K562 (cell line): ENCODE data around the gene PARPBP. TPM values are rescaled to one million over a fixed set of nuclear protein-coding genes. Genes with fewer than 3 reads are reported as not detected.
A peak's percentile ranks its signal among the peaks of the same experiment; 100 is the strongest.

ENCODE experiments used
- CHD1 ChIP-seq: fragments of 200-600 bp; sonication (generic); IDR thresholded peaks from one replicate; pipeline ENCODE4 v1.6.1; 2012; ENCODE audit warnings: mild to moderate bottlenecking, moderate library complexity, low read length, inconsistent platforms
- EGR1 ChIP-seq: fragments of 450-650 bp; conservative IDR thresholded peaks from 2 replicates; pipeline ENCODE4 v1.6.1; 2017; ENCODE audit warnings: mild to moderate bottlenecking
- ELF2 ChIP-seq: fragments of 250-450 bp; sonication (Bioruptor Pico); IDR thresholded peaks from 2 replicates; pipeline ENCODE4 v1.5.0; 2021; ENCODE audit warnings: mild to moderate bottlenecking
- ESRRB ChIP-seq: fragments of 250-450 bp; sonication (Bioruptor Pico); IDR thresholded peaks from 2 replicates; pipeline ENCODE4 v1.5.0; 2020; ENCODE audit warnings: mild to moderate bottlenecking, moderate library complexity, borderline replicate concordance
- ILK ChIP-seq: fragments of 450-650 bp; IDR thresholded peaks from 2 replicates; pipeline ENCODE4 v1.6.1; 2016; ENCODE audit warnings: missing genetic modification characterization, low read depth, mild to moderate bottlenecking, missing compliant biosample characterization, moderate library complexity, borderline replicate concordance
- KAT8 ChIP-seq: fragments of 450-650 bp; IDR thresholded peaks from 2 replicates; pipeline ENCODE4 v1.6.1; 2016; ENCODE audit warnings: low read depth, mild to moderate bottlenecking
- MBD2 ChIP-seq: sonication (generic); IDR thresholded peaks from 2 replicates; pipeline ENCODE4 v1.6.1; 2016; ENCODE audit warnings: low read depth, borderline replicate concordance
- MGA ChIP-seq: fragments of 450-650 bp; IDR thresholded peaks from 2 replicates; pipeline ENCODE4 v1.6.1; 2016; ENCODE audit warnings: mild to moderate bottlenecking, moderate library complexity
- PHF8 ChIP-seq: fragments of 200-600 bp; sonication (generic); IDR thresholded peaks from 2 replicates; pipeline ENCODE4 v1.6.1; 2012; ENCODE audit warnings: mixed run types, mild to moderate bottlenecking, inconsistent platforms, low read length, moderate library complexity, borderline replicate concordance
- RAD21 ChIP-seq, 2 experiments: fragments of 250-450 bp in 1 of 2; fragments of 450-650 bp in 1 of 2; sonication (Bioruptor Pico) in 1 of 2; formaldehyde crosslinking in 1 of 2; IDR thresholded peaks in 1 of 2; conservative IDR thresholded peaks in 1 of 2; 2 replicates each; pipeline versions ENCODE4 v1.4.0 to v1.8.0; 2020 to 2022; ENCODE audit warnings: mild to moderate bottlenecking in 2 of 2, moderate library complexity in 1 of 2
- SMAD3 ChIP-seq: fragments of 450-650 bp; formaldehyde crosslinking; conservative IDR thresholded peaks from 2 replicates; pipeline ENCODE4 v1.4.0; 2020; ENCODE audit warnings: mild to moderate bottlenecking
- SMARCC2 ChIP-seq: fragments of 450-650 bp; IDR thresholded peaks from 2 replicates; pipeline ENCODE4 v1.6.1; 2017; ENCODE audit warnings: antibody characterized with exemption, moderate library complexity, mild to moderate bottlenecking, low read depth
- TAF7 ChIP-seq: fragments of 450-650 bp; IDR thresholded peaks from 2 replicates; pipeline ENCODE4 v1.6.1; 2016; ENCODE audit warnings: missing genetic modification characterization, missing compliant biosample characterization
- TGIF2 ChIP-seq: sonication (generic); formaldehyde crosslinking; IDR thresholded peaks from 2 replicates; pipeline ENCODE4 v1.8.1; 2022; ENCODE audit warnings: mild to moderate bottlenecking, missing genetic modification reagents, moderate library complexity
- ZNF174 ChIP-seq: fragments of 250-450 bp; sonication (Bioruptor Pico); IDR thresholded peaks from 2 replicates; pipeline ENCODE4 v1.4.0; 2020; ENCODE audit warnings: mild to moderate bottlenecking
- ZNF253 ChIP-seq: fragments of 250-450 bp; sonication (Bioruptor Pico); conservative IDR thresholded peaks from 2 replicates; pipeline ENCODE4 v1.6.1; 2021; ENCODE audit warnings: mild to moderate bottlenecking
- ZNF408 ChIP-seq: fragments of 250-450 bp; sonication (Bioruptor Pico); IDR thresholded peaks from 2 replicates; pipeline ENCODE4 v1.4.0; 2020; ENCODE audit warnings: low read depth, mild to moderate bottlenecking, moderate library complexity
- polyA plus RNA-seq, 8 experiments: library from polyadenylated mRNA; depleted of rRNA in 4 of 8; stranded (reverse) in 5 of 8; unstranded in 3 of 8; fragments of >200 nt; fragmentation: Nextera tagmentation in 2 of 8; fragmentation: Illumina TruSeq in 1 of 8; extraction: Ambion mirVana in 2 of 8; extraction: Trizol in 1 of 8; gene quantifications; 2 replicates each; pipeline versions ENCODE4 v1.2.1 to v1.2.3, GENCODE V29; 2011 to 2014; ENCODE audit warnings: inconsistent platforms in 1 of 8, missing spikeins in 1 of 8
- total RNA-seq, 7 experiments: library from RNA; depleted of rRNA in 6 of 7; stranded (reverse); fragments of >200 nt in 6 of 7; fragmentation: Illumina TruSeq in 2 of 7; extraction: Trizol in 2 of 7; gene quantifications; 2 replicates each; pipeline versions ENCODE4 v1.2.1 to v1.2.3, GENCODE V29; 2011 to 2021; ENCODE audit warnings: low replicate concordance in 1 of 7

The PARPBP gene
- total and polyA plus RNA-seq, 9 of the 15 experiments (the other 6 are each of a cell fraction or from before 2014, with no cell fraction given) = 26.1 to 62.5 (median 49.0) TPM

DNA sequence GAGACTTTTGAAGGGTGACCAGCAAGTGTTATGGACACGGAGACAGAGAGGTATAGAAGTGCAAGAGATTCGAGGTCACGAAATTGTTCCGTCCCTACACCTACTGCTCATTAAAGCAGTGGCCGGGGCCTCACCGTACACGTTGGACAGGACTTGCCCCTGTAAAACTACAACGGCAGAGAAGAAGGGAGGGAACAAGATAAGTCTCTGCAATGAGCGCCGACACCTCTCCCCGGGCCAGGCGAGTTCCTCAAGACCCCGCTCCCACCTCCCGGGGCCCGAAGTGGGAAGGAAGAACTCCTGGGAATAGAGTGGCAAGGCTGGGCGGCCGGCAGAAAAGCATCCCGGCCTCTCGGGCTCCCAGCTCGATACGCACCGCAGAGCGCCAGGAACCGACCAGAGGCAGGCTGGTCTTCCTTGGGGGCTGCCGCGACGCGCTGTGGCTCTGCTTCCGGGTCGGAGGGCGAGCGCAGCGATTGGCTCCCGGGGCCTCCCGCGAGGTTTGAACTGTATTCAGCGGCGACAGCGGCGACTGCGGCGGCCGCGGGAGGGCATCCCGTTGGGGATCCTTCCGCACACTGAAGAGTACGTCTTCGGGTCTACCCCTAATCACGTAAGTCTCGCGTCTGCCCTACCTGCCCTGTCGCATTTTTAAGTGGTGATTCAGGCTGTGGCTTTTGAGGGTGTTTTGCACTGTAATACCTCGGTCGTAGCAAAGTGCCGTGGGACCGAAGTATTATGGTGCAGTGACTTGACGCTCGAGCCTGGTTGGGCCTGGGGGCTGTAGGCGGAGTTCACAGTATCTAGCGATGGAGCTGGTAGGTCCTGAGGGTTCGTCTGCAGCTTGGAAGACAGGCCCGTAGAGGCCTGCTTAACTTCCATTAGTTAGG is at the start of gene PARPBP, which contains the start of gene NUP37 (continued):
- TF ChIP-seq RAD21 (CRISPR knock-in tag; conservative IDR thresholded peaks at IDR 0.05 in 1 of 2, IDR thresholded peaks at IDR 0.05 in 1 of 2) = no peak; a peak in 1 of 4 replicates
- TF ChIP-seq ZNF253 = no peak
- TF ChIP-seq ZNF174 = no peak
- peak; percentile 75 for TF ChIP-seq CHD1
- peak; percentile 70 for TF ChIP-seq TAF7 (tag)
- no peak for TF ChIP-seq ESRRB (CRISPR knock-in tag)
- TF ChIP-seq PHF8 = peak; percentile 96
- TF ChIP-seq EGR1 = no peak
- TF ChIP-seq SMAD3 (CRISPR knock-in tag) = no peak
- TF ChIP-seq ZNF408 (CRISPR knock-in tag) = no peak
- no peak for TF ChIP-seq TGIF2
- peak; percentile 78 for TF ChIP-seq MGA
- no peak for TF ChIP-seq SMARCC2
- peak; percentile 82 for TF ChIP-seq ELF2
- no peak for TF ChIP-seq KAT8
- TF ChIP-seq ILK (tag) = no peak
- peak; percentile 66; the same call in 1 of the 2 replicates for TF ChIP-seq MBD2
